K562 (cell line): ENCODE results near the gene BCL7B. TPM values are rescaled to one million over a fixed set of nuclear protein-coding genes. Genes with fewer than 3 reads are reported as not detected.

Source experiments
- ATAC-seq: fragments of 200-7000 bp; cut with Tn5 transposase; 3 replicates; pipeline ENCODE4 v1.9.1; 2020; ENCODE audit warnings: moderate library complexity
- BruUV-seq: library from RNA; stranded (reverse); fragments of 400-500 nt; replicated peaks from 2 replicates; lab custom pipeline; 2021; lab: Mats Ljungman, UMichigan
- CTCF ChIA-PET: fragments of 300-600 bp; formaldehyde crosslinking; extraction: SDS; loops from one replicate; lab custom pipeline; 2021; ENCODE audit warnings: low intra/inter-chr PET ratio; lab: Yijun Ruan, JAX
- POLR2A ChIA-PET: fragments of 300-600, 350-650 bp; sonication (Branson Sonifier 250); formaldehyde crosslinking; extraction: SDS; loops from one replicate; lab custom pipeline; 2021; ENCODE audit warnings: antibody characterized with exemption, inconsistent platforms; lab: Yijun Ruan, JAX
- DNase-seq, 4 experiments: peaks; one replicate each; pipeline versions ENCODE4 v3.0.0 to v3.0.0-alpha.2; 2011 to 2018; ENCODE audit warnings: low spot score in 3 of 4, mixed read lengths in 3 of 4; ENCODE audit errors: extremely low read depth in 1 of 4
- FAIRE-seq: peaks from 2 replicates; lab custom pipeline; 2011; peaks lifted over from hg19 to GRCh38; lab: Jason Lieb, UNC
- H2AFZ ChIP-seq: 2 replicates; pipeline ENCODE4 v1.6.0; 2011; ENCODE audit warnings: low read depth, low read length, control low read depth, inconsistent platforms
- H3K27ac ChIP-seq: fragments of 200-600 bp; 3 replicates; pipeline ENCODE4 v1.8.0; 2011; ENCODE audit warnings: low read depth, mild to moderate bottlenecking, control low read depth, inconsistent platforms, low read length, moderate library complexity, mixed read lengths; ENCODE audit errors: extremely low read depth
- H3K27me3 ChIP-seq, 2 experiments: fragments of 300-600 bp in 1 of 2; 2 replicates in 1 of 2; 3 replicates in 1 of 2; pipeline versions ENCODE4 v1.6.0 to v1.8.0; 2011; ENCODE audit warnings: inconsistent platforms in 2 of 2, low read length in 2 of 2, mild to moderate bottlenecking in 1 of 2, mixed read lengths in 1 of 2, moderate library complexity in 1 of 2; ENCODE audit not compliant: control insufficient read depth in 2 of 2, insufficient read depth in 2 of 2
- H3K36me3 ChIP-seq: fragments of 300-600 bp; 3 replicates; pipeline ENCODE4 v1.8.0; 2011; ENCODE audit warnings: mild to moderate bottlenecking, low read length, inconsistent platforms; ENCODE audit not compliant: control insufficient read depth, insufficient read depth
- H3K4me1 ChIP-seq, 2 experiments: fragments of 200-600 bp in 1 of 2; replicated peaks in 1 of 2; 2 replicates in 1 of 2; 3 replicates in 1 of 2; pipeline versions ENCODE4 v1.5.1 to v1.8.0; 2011; ENCODE audit warnings: inconsistent platforms in 2 of 2, low read length in 2 of 2, mild to moderate bottlenecking in 1 of 2, mixed read lengths in 1 of 2, moderate library complexity in 1 of 2; ENCODE audit not compliant: control insufficient read depth in 2 of 2, insufficient read depth in 2 of 2
- H3K4me2 ChIP-seq: 2 replicates; pipeline ENCODE4 v1.6.1; 2011; ENCODE audit warnings: low read length, control low read depth, inconsistent platforms, mixed read lengths; ENCODE audit not compliant: insufficient read depth
- H3K4me3 ChIP-seq: fragments of 200-600 bp; sonication (generic), shearing (Covaris generic); 2 replicates; pipeline ENCODE4 v1.5.1; 2016; ENCODE audit warnings: control low read depth, inconsistent platforms
- H3K79me2 ChIP-seq: fragments of 200-600 bp; 3 replicates; pipeline ENCODE4 v1.8.0; 2011; ENCODE audit warnings: low read length, inconsistent platforms; ENCODE audit not compliant: control insufficient read depth, insufficient read depth
- H3K9ac ChIP-seq, 2 experiments: 2 replicates each; pipeline versions ENCODE4 v1.6.0 to v1.6.1; 2011; ENCODE audit warnings: low read depth in 2 of 2, low read length in 2 of 2, control low read depth in 1 of 2, inconsistent platforms in 1 of 2, mild to moderate bottlenecking in 1 of 2, mixed read lengths in 1 of 2; ENCODE audit not compliant: insufficient read depth in 1 of 2
- H3K9me1 ChIP-seq: one replicate; pipeline ENCODE4 v1.6.0; 2011; ENCODE audit warnings: inconsistent platforms, mild to moderate bottlenecking, low read length, moderate library complexity; ENCODE audit not compliant: control insufficient read depth, insufficient read depth
- H3K9me3 ChIP-seq: replicated peaks from 2 replicates; pipeline ENCODE4 v1.5.1; 2011; ENCODE audit warnings: low read depth, low read length, inconsistent platforms; ENCODE audit not compliant: control insufficient read depth, insufficient read depth
- H4K20me1 ChIP-seq: replicated peaks from 2 replicates; pipeline ENCODE4 v1.6.1; 2011; ENCODE audit warnings: low read length, inconsistent platforms, mixed read lengths; ENCODE audit not compliant: control insufficient read depth, insufficient read depth
- CAMTA2 ChIP-seq: fragments of 250-450 bp; sonication (Bioruptor Pico); conservative IDR thresholded peaks from 2 replicates; pipeline ENCODE4 v1.5.1; 2022
- HNRNPH1 ChIP-seq: fragments of 200-400 bp; formaldehyde crosslinking; optimal IDR thresholded peaks from 2 replicates; pipeline ENCODE3; 2017; ENCODE audit warnings: low read depth, mild to moderate bottlenecking, low read length, moderate library complexity
- MEF2A ChIP-seq: IDR thresholded peaks from 2 replicates; pipeline ENCODE4 v1.6.1; 2011; ENCODE audit warnings: low read depth, mild to moderate bottlenecking, low read length, moderate library complexity; ENCODE audit not compliant: control insufficient read depth
- MEIS2 ChIP-seq: fragments of 450-650 bp; IDR thresholded peaks from 2 replicates; pipeline ENCODE4 v1.6.1; 2014; ENCODE audit warnings: mild to moderate bottlenecking; ENCODE audit not compliant: partially characterized antibody
- NFE2 ChIP-seq: IDR thresholded peaks from 2 replicates; pipeline ENCODE4 v1.6.1; 2014; ENCODE audit warnings: antibody characterized with exemption, low read depth
- POLR2G ChIP-seq: fragments of 200-400 bp; formaldehyde crosslinking; IDR thresholded peaks from 2 replicates; pipeline ENCODE4 v1.6.1; 2017; ENCODE audit warnings: low read depth, mild to moderate bottlenecking, antibody characterized with exemption, low read length, moderate library complexity
- RBFOX2 ChIP-seq: fragments of 200-400 bp; formaldehyde crosslinking; IDR thresholded peaks from 2 replicates; pipeline ENCODE4 v1.6.1; 2017; ENCODE audit warnings: low read depth, mild to moderate bottlenecking, low read length, moderate library complexity
- SPI1 ChIP-seq: IDR thresholded peaks from 2 replicates; pipeline ENCODE4 v1.6.1; 2011; ENCODE audit warnings: low read depth, low read length, control low read depth, borderline replicate concordance
- STAT5B ChIP-seq: fragments of 250-450 bp; sonication (Bioruptor Pico); IDR thresholded peaks from 2 replicates; pipeline ENCODE4 v1.8.0; 2021; ENCODE audit warnings: mild to moderate bottlenecking, inconsistent platforms
- ZC3H4 ChIP-seq: sonication (generic); formaldehyde crosslinking; IDR thresholded peaks from 2 replicates; pipeline ENCODE4 v1.9.0; 2021; ENCODE audit warnings: missing genetic modification reagents, borderline replicate concordance
- ZNF695 ChIP-seq: fragments of 450-650 bp; formaldehyde crosslinking; IDR thresholded peaks from 2 replicates; pipeline ENCODE4 v1.4.0; 2020; ENCODE audit warnings: mild to moderate bottlenecking, moderate library complexity
- ZNF764 ChIP-seq: fragments of 250-450 bp; sonication (Bioruptor Pico); IDR thresholded peaks from 2 replicates; pipeline ENCODE4 v1.4.0; 2020; ENCODE audit warnings: low read depth, mild to moderate bottlenecking, moderate library complexity
- ZNF766 ChIP-seq: fragments of 200-800 bp; sonication (Bioruptor generic); conservative IDR thresholded peaks from 2 replicates; pipeline ENCODE4 v1.6.1; 2016; ENCODE audit warnings: missing genetic modification characterization, missing compliant biosample characterization
- WGBS: fragments of 100-300 bp; shearing (Covaris generic); methylation state at CpG from one replicate; pipeline ENCODE4 v1.1.6; 2016; ENCODE audit warnings: low coverage, mixed read lengths; ENCODE audit not compliant: insufficient coverage; ENCODE audit errors: missing lambda C conversion rate; 5-methylcytosine and 5-hydroxymethylcytosine counted together
- in situ Hi-C: fragments of 300-500 bp; cut with MboI; formaldehyde crosslinking; loops from 4 replicates; pipeline ENCODE4 v1.15.0; 2018; ENCODE audit warnings: inconsistent platforms, mixed read lengths
- intact Hi-C: fragments of 100-400 bp; cut with micrococcal nuclease; formaldehyde crosslinking; loops from 2 replicates; pipeline ENCODE4 v1.14.2; 2022
- polyA plus RNA-seq, 8 experiments: library from polyadenylated mRNA; depleted of rRNA in 4 of 8; stranded (reverse) in 5 of 8; unstranded in 3 of 8; fragments of >200 nt; fragmentation: Nextera tagmentation in 2 of 8; fragmentation: Illumina TruSeq in 1 of 8; extraction: Ambion mirVana in 2 of 8; extraction: Trizol in 1 of 8; gene quantifications; 2 replicates each; pipeline versions ENCODE4 v1.2.1 to v1.2.3, GENCODE V29; 2011 to 2014; ENCODE audit warnings: inconsistent platforms in 1 of 8, missing spikeins in 1 of 8
- total RNA-seq, 7 experiments: library from RNA; depleted of rRNA in 6 of 7; stranded (reverse); fragments of >200 nt in 6 of 7; fragmentation: Illumina TruSeq in 2 of 7; extraction: Trizol in 2 of 7; gene quantifications; 2 replicates each; pipeline versions ENCODE4 v1.2.1 to v1.2.3, GENCODE V29; 2011 to 2021; ENCODE audit warnings: low replicate concordance in 1 of 7
- TF ChIP-seq, protein P1 (sequence below): fragments of 150-350 bp; IDR thresholded peaks from 2 replicates; pipeline ENCODE4 v1.6.1; 2014; ENCODE audit warnings: low read depth, mild to moderate bottlenecking, low read length, borderline replicate concordance
- TF ChIP-seq, protein P2 (sequence below): sonication (generic); formaldehyde crosslinking; IDR thresholded peaks from 2 replicates; pipeline ENCODE4 v1.9.0; 2022; ENCODE audit warnings: mild to moderate bottlenecking, missing genetic modification reagents
- TF ChIP-seq, protein P3 (sequence below): fragments of 450-650 bp; formaldehyde crosslinking; conservative IDR thresholded peaks from 2 replicates; pipeline ENCODE4 v1.4.0; 2022; ENCODE audit warnings: mild to moderate bottlenecking, missing genetic modification characterization

The BCL7B gene
- total and polyA plus RNA-seq, 9 of the 15 experiments (the other 6 are each of a cell fraction or from before 2014, with no cell fraction given): 10.0 to 73.2 (median 32.9) TPM

DNA sequence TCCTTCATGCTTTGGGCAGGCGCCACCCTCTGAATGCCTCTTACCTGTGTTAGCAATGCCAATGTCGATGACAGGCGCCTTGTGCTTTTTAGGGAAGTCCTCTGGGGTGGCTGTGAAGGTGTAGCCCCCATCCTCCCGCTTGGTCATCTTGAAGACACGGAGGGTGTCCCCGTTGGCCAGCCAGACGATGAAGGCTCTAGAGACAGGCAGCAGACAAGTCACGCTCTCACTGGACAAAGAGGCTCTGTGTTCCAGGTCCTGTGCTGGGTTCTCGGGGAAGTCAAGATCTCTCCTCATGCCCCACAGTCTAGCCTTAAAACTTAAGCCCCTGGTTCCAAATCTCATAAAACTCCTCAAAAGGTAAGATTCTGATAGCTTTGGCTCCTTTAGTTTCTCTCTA is 15.8 kb upstream of the BCL7B start (continued):
- TF ChIP-seq, protein P1, sequence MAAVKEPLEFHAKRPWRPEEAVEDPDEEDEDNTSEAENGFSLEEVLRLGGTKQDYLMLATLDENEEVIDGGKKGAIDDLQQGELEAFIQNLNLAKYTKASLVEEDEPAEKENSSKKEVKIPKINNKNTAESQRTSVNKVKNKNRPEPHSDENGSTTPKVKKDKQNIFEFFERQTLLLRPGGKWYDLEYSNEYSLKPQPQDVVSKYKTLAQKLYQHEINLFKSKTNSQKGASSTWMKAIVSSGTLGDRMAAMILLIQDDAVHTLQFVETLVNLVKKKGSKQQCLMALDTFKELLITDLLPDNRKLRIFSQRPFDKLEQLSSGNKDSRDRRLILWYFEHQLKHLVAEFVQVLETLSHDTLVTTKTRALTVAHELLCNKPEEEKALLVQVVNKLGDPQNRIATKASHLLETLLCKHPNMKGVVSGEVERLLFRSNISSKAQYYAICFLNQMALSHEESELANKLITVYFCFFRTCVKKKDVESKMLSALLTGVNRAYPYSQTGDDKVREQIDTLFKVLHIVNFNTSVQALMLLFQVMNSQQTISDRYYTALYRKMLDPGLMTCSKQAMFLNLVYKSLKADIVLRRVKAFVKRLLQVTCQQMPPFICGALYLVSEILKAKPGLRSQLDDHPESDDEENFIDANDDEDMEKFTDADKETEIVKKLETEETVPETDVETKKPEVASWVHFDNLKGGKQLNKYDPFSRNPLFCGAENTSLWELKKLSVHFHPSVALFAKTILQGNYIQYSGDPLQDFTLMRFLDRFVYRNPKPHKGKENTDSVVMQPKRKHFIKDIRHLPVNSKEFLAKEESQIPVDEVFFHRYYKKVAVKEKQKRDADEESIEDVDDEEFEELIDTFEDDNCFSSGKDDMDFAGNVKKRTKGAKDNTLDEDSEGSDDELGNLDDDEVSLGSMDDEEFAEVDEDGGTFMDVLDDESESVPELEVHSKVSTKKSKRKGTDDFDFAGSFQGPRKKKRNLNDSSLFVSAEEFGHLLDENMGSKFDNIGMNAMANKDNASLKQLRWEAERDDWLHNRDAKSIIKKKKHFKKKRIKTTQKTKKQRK: no peak
- no peak for TF ChIP-seq CAMTA2 (CRISPR knock-in tag)
- TF ChIP-seq SPI1: peak; percentile 39; the same call in 1 of the 2 replicates
- no peak for TF ChIP-seq MEF2A
- no peak for TF ChIP-seq STAT5B (CRISPR knock-in tag)

DNA sequence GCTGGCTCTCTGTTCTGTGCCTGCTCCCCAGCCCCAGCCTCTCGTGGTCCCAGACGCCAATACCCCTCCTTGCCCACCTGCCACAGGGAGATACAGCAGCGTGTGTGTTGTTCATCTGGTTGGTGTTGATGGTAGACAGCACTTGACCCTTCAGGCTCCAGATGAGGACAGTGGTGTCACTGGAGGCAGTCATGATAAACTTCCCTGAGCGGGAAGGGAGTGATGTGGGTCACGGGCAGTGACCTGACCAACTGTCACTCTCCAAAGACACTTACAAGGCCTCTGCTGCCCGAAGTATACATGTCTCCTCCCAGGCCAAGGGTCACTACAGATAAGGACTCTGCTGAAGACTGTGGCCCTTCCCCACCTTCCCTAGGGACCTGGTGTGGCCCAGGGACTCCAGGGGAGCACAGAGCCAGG is 15.3 kb upstream of the BCL7B start:
- in situ Hi-C loops: no loop called here
- BruUV-seq: no TSS peak
- intact Hi-C loops: no loop called here
- FAIRE-seq (peak; percentile 98), ATAC-seq (peak; percentile 86), DNase-seq (peak; percentile 59 to 95 (median 76))
- Histone ChIP-seq H3K4me2 (peak overlapping the region; percentile 61), H3K9me3 (no peaks in the 10 kb centered on the region), H3K36me3 (peaks cover 79% of the 10 kb centered on the region), H3K27me3 (no peaks in the 10 kb centered on the region), H3K4me3 (no peak overlapping the region), H3K27ac (peak overlapping the region; percentile 73), H4K20me1 (peaks cover 44% of the 10 kb centered on the region), H3K4me1 (peaks cover 46 to 61% of the 10 kb centered on the region in 2 experiments), H2AFZ (no peak overlapping the region), H3K9ac (peak overlapping the region; percentile 13 to 86; a peak in 3 of 4 replicates), H3K79me2 (peaks cover 60% of the 10 kb centered on the region), H3K9me1 (peaks cover 9% of the 10 kb centered on the region)
- ChIA-PET CTCF (no interaction called here), POLR2A (interaction anchor here (0.6 to 2.4 kb wide), 3 partner anchors 11 to 147 kb away, joined by 3 to 7 read pairs (median 4); no protein-coding TSS in a partner anchor)
- WGBS: 0% methylated on average over 6 of the region's 6 CpGs
- TF ChIP-seq ZC3H4 (no peak), RBFOX2 (peak; percentile 39), ZNF764 (CRISPR knock-in tag) (no peak), MEIS2 (peak; percentile 89), ZNF695 (no peak), MEF2A (peak; percentile 37; the same call in 1 of the 2 replicates), HNRNPH1 (no peak), POLR2G (0 out of 2 replicates have a peak, but pooled peaks have one; percentile 24), NFE2 (peak; percentile 37; the same call in 1 of the 2 replicates), ZNF766 (CRISPR knock-in tag) (peak; percentile 69)
- TF ChIP-seq, protein P2, sequence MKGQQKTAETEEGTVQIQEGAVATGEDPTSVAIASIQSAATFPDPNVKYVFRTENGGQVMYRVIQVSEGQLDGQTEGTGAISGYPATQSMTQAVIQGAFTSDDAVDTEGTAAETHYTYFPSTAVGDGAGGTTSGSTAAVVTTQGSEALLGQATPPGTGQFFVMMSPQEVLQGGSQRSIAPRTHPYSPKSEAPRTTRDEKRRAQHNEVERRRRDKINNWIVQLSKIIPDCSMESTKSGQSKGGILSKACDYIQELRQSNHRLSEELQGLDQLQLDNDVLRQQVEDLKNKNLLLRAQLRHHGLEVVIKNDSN (CRISPR knock-in tag): peak; percentile 43; the same call in 1 of the 2 replicates
- TF ChIP-seq, protein P3, sequence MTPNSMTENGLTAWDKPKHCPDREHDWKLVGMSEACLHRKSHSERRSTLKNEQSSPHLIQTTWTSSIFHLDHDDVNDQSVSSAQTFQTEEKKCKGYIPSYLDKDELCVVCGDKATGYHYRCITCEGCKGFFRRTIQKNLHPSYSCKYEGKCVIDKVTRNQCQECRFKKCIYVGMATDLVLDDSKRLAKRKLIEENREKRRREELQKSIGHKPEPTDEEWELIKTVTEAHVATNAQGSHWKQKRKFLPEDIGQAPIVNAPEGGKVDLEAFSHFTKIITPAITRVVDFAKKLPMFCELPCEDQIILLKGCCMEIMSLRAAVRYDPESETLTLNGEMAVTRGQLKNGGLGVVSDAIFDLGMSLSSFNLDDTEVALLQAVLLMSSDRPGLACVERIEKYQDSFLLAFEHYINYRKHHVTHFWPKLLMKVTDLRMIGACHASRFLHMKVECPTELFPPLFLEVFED (CRISPR knock-in tag): no peak
